PC-9 (cell line): ENCODE data around the gene CIAO3. TPM values are rescaled to one million over a fixed set of nuclear protein-coding genes. Genes with fewer than 3 reads are reported as not detected.

Experiments used
- BruUV-seq: library from RNA; stranded (reverse); fragments of 400-500 nt; replicated peaks from 2 replicates; lab custom pipeline; 2021; lab: Mats Ljungman, UMichigan
- CTCF ChIA-PET: fragments of 300-600 bp; sonication (Branson Sonifier 250); formaldehyde crosslinking; loops from one replicate; lab custom pipeline; 2022; ENCODE audit warnings: antibody characterized with exemption; lab: Charles Lee
- POLR2A ChIA-PET: fragments of 300-600 bp; sonication (Branson Sonifier 250); formaldehyde crosslinking; loops from one replicate; lab custom pipeline; 2022; ENCODE audit warnings: antibody characterized with exemption; ENCODE audit not compliant: unreplicated experiment; lab: Charles Lee
- DNase-seq, 2 experiments: peaks; one replicate each; pipeline versions ENCODE4 v3.0.0 to v3.0.0-alpha.2; 2015 to 2022; ENCODE audit warnings: mixed read lengths in 1 of 2
- H2AFZ ChIP-seq: fragments of 200-600 bp; sonication (generic); 2 replicates; pipeline ENCODE4 v1.8.1; 2017; ENCODE audit warnings: antibody characterized with exemption
- H3F3A ChIP-seq: fragments of 200-600 bp; sonication (generic); 2 replicates; pipeline ENCODE4 v1.8.1; 2017; ENCODE audit warnings: antibody characterized with exemption, mild to moderate bottlenecking, low read depth; ENCODE audit not compliant: insufficient read depth
- H3K27ac ChIP-seq: fragments of 200-600 bp; sonication (generic); 2 replicates; pipeline ENCODE4 v1.6.1; 2016; ENCODE audit warnings: mixed run types
- H3K27me3 ChIP-seq: fragments of 200-600 bp; sonication (generic); 2 replicates; pipeline ENCODE4 v1.6.1; 2016; ENCODE audit warnings: low read depth, mixed run types; ENCODE audit not compliant: insufficient read depth
- H3K36me3 ChIP-seq: fragments of 200-600 bp; sonication (generic); 2 replicates; pipeline ENCODE4 v1.6.1; 2016; ENCODE audit warnings: low read depth, mixed run types
- H3K4me1 ChIP-seq: fragments of 200-600 bp; sonication (generic); replicated peaks from 2 replicates; pipeline ENCODE4 v1.6.1; 2016; ENCODE audit warnings: mixed run types; ENCODE audit not compliant: insufficient read depth
- H3K4me2 ChIP-seq: fragments of 200-600 bp; sonication (generic); 2 replicates; pipeline ENCODE4 v1.6.1; 2017; ENCODE audit warnings: mixed run types
- H3K4me3 ChIP-seq: fragments of 200-600 bp; sonication (generic); 2 replicates; pipeline ENCODE4 v1.6.1; 2016; ENCODE audit warnings: mixed run types
- H3K79me2 ChIP-seq: fragments of 200-600 bp; sonication (generic); 2 replicates; pipeline ENCODE4 v1.6.1; 2017; ENCODE audit warnings: low read depth, mixed run types
- H3K9me2 ChIP-seq: fragments of 200-600 bp; sonication (generic); 2 replicates; pipeline ENCODE4 v1.8.1; 2017; ENCODE audit warnings: mild to moderate bottlenecking; ENCODE audit not compliant: insufficient read depth
- H3K9me3 ChIP-seq: fragments of 200-600 bp; sonication (generic); 2 replicates; pipeline ENCODE4 v1.8.1; 2016; ENCODE audit warnings: low read depth; ENCODE audit not compliant: insufficient read depth
- H4K20me1 ChIP-seq: fragments of 200-600 bp; sonication (generic); 2 replicates; pipeline ENCODE4 v1.8.1; 2017; ENCODE audit not compliant: insufficient read depth
- EZH2 ChIP-seq: fragments of 200-600 bp; sonication (generic); IDR thresholded peaks from 2 replicates; pipeline ENCODE4 v1.8.0; 2017; ENCODE audit warnings: antibody characterized with exemption, low read depth
- intact Hi-C: fragments of 100-400 bp; cut with micrococcal nuclease; formaldehyde crosslinking; loops from one replicate; pipeline ENCODE4 v1.10.0; 2022; ENCODE audit not compliant: unreplicated experiment
- total RNA-seq: library from RNA; stranded (reverse); gene quantifications from 2 replicates; pipeline ENCODE4 v1.2.3, GENCODE V29; 2021
- TF ChIP-seq, protein P1 (sequence below): fragments of 200-600 bp; sonication (generic); conservative IDR thresholded peaks from 2 replicates; pipeline ENCODE4 v1.6.1; 2017; ENCODE audit warnings: mixed run types, antibody characterized with exemption, mild to moderate bottlenecking, moderate library complexity

The CIAO3 gene
- total RNA-seq, 1 experiment from 2014 or later = 44.2 TPM

DNA sequence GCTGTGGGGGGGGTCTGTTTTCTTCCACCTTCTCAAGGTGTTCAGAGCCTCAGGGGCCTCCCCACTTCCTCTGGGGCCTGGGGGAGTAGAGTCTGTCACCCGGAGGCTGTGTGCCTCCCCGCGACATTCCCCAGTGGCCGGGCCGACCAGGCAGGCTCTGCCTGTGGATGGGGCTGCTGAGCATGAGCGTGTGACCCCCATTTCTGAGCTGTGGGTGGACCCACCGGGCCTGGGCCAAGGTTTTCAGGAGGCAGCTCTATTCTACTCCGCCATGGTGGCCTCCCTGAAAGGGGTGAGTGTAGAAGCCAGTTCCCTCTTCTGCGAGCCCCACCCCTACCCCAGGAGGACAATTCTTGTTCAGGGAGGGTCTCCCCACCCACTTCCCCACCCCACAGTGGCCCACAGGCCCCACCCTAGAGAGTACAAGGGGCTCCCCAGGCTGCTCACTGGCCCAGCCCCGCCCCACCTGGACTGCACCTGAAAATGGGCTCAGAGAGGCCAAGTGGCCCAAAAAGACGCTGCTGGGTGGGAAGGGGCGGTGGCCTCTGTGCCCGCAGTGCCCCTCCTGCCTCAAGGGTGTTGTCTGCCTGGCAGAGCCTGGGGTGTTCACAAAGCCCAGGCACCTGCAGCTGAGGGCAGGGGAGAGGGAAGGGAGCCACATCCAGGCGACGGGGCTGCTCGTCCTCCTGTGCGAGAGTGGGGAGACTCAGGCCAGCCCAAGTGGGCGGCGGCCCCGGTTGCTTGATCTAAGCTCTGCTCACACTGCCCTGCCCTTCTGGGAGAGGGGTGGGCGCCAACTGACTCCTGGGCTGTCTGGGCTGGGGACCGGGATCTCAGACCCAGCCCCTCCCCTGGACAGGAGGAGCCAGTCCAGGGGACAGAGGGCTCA, 21.1 kb upstream of the CIAO3 start:
- no peaks in the 10 kb centered on the region for H4K20me1 ChIP-seq
- CTCF ChIA-PET = interaction anchor here (0.5 to 2.1 kb wide), 6 partner anchors 21 to 49 kb away, joined by 3 to 7 read pairs (median 3); partner anchors contain the start of genes CHTF18, CIAO3 and RPUSD1
- H3K36me3 ChIP-seq = no peaks in the 10 kb centered on the region
- intact Hi-C loops = loop anchor here (2.0 kb wide), 2 partner anchors 15 to 21 kb away; partner anchors contain the start of gene CIAO3
- POLR2A ChIA-PET = interaction anchor here (0.6 to 1.7 kb wide), 7 partner anchors 21 to 41 kb away, joined by 3 to 41 read pairs (median 6); partner anchors contain the start of genes ANTKMT, CHTF18, HAGHL and RPUSD1
- H3K79me2 ChIP-seq = no peaks in the 10 kb centered on the region
- H3F3A ChIP-seq = peaks cover 4% of the 10 kb centered on the region; the same call in 1 of the 2 replicates
- no peaks in the 10 kb centered on the region for H3K9me2 ChIP-seq
- H3K27ac ChIP-seq = no peak overlapping the region
- no peak overlapping the region for H3K4me3 ChIP-seq
- H3K4me2 ChIP-seq = no peak overlapping the region
- peaks cover 16% of the 10 kb centered on the region for H3K4me1 ChIP-seq
- H2AFZ ChIP-seq = no peak overlapping the region
- BruUV-seq = no TSS peak
- peak in 1 of 2 experiments; percentile 64 for DNase-seq
- TF ChIP-seq, protein P1, sequence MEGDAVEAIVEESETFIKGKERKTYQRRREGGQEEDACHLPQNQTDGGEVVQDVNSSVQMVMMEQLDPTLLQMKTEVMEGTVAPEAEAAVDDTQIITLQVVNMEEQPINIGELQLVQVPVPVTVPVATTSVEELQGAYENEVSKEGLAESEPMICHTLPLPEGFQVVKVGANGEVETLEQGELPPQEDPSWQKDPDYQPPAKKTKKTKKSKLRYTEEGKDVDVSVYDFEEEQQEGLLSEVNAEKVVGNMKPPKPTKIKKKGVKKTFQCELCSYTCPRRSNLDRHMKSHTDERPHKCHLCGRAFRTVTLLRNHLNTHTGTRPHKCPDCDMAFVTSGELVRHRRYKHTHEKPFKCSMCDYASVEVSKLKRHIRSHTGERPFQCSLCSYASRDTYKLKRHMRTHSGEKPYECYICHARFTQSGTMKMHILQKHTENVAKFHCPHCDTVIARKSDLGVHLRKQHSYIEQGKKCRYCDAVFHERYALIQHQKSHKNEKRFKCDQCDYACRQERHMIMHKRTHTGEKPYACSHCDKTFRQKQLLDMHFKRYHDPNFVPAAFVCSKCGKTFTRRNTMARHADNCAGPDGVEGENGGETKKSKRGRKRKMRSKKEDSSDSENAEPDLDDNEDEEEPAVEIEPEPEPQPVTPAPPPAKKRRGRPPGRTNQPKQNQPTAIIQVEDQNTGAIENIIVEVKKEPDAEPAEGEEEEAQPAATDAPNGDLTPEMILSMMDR = no peak
- no peak for TF ChIP-seq EZH2
- no peaks in the 10 kb centered on the region for H3K27me3 ChIP-seq
- H3K9me3 ChIP-seq = no peaks in the 10 kb centered on the region

DNA sequence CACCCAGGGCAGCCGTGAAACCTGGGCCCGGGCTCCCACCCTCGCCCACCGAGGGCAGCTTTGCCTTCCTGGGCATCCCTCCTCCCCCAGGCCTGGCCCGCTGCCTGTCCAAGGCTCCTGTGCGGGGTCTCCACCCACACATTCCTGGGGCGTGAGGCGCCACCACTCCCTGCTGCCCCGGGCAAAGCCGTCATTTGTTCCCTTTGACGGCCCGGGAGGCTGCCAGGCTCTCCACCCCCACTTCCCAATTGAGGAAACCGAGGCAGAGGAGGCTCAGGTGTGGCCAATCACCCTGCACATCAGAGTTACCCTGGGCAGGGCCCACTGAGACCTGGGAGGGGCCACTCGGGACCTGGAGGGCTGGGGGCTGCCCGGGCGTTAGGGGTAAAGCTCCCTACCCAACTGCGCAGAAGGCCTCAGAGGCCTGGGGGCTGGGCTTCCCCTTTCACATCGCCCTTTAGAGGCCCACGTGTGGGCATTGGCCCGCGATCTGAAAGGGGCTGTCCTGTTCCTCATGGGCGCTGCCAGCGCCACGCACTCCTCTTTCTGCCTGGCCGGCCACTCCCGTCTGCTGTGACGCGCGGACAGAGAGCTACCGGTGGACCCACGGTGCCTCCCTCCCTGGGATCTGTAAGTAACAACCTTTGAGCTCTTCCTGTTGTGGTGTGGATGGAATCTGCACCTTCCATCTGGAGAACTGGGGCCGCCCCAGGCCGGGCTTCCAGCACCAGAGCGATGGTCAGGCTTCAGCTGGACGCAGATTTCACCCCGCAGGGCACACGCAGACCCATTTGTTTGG, 19.9 kb upstream of the CIAO3 start, which contains the start of gene MSLN:
TSS of gene MSLN (plus strand) at position 190 of the 799 bp plus-strand sequence. CDS start 1,947 bp downstream, outside the sequence.
- Histone ChIP-seq H3K27me3 (no peaks in the 10 kb centered on the region), H3F3A (peaks cover 2% of the 10 kb centered on the region; the same call in 1 of the 2 replicates), H3K27ac (no peak within 1 kb of the TSS), H3K4me2 (peak within 1 kb of the TSS; percentile 51), H3K9me3 (no peaks in the 10 kb centered on the region), H2AFZ (no peak within 1 kb of the TSS), H3K36me3 (no peaks in the 10 kb centered on the region), H4K20me1 (no peaks in the 10 kb centered on the region), H3K79me2 (no peaks in the 10 kb centered on the region), H3K9me2 (no peaks in the 10 kb centered on the region), H3K4me1 (peaks cover 16% of the 10 kb centered on the region), H3K4me3 (no peak within 1 kb of the TSS)
- intact Hi-C loops = loop anchor here (2.0 kb wide), 2 partner anchors 16 to 20 kb away; partner anchors contain the start of gene CIAO3
- DNase-seq = peak; percentile 51 to 92
- no peak for TF ChIP-seq EZH2
- TF ChIP-seq, protein P1 = no peak
- ChIA-PET CTCF (interaction anchor here (0.5 to 2.1 kb wide), 5 partner anchors 20 to 48 kb away, joined by 3 to 7 read pairs (median 3); partner anchors contain the start of genes CHTF18, CIAO3 and RPUSD1), POLR2A (interaction anchor here (0.5 to 1.7 kb wide), 14 partner anchors 9 to 167 kb away, joined by 3 to 41 read pairs (median 4); partner anchors contain the start of genes ANTKMT, CHTF18 and RPUSD1)
- TSS peak; percentile 83 for BruUV-seq
